Heart left ventricle (tissue), 16 donors: Measurements from ENCODE around the gene FBF1. TPM values are rescaled to one million over a fixed set of nuclear protein-coding genes. Genes with fewer than 3 reads are reported as not detected.

ENCODE experiments used
- ATAC-seq, 4 donors: fragments of 200-7000 bp; cut with Tn5 transposase; one replicate each; pipeline ENCODE4 v1.9.1; 2020 to 2022; ENCODE audit warnings: moderate library complexity in 4 of 4, mild to moderate bottlenecking in 3 of 4, moderate number of reproducible peaks in 1 of 4
- DNase-seq, 5 donors: peaks; one replicate each; pipeline ENCODE4 v3.0.0-alpha.2; 2020
- H3K27ac ChIP-seq, 12 donors: fragments of 200-600 bp; sonication (generic) in 4 of 12; one replicate each; pipeline versions ENCODE4 v1.5.0 to v1.8.0; 2016 to 2022; ENCODE audit warnings: mild to moderate bottlenecking in 2 of 12
- H3K27me3 ChIP-seq, 9 donors: fragments of 200-600 bp; sonication (generic) in 2 of 9; one replicate each; pipeline versions ENCODE4 v1.5.1 to v1.8.0; 2016 to 2022; ENCODE audit warnings: mild to moderate bottlenecking in 3 of 9
- H3K36me3 ChIP-seq, 9 donors: fragments of 200-600 bp; sonication (generic) in 2 of 9; one replicate each; pipeline versions ENCODE4 v1.5.0 to v1.8.0; 2018 to 2022; ENCODE audit warnings: mild to moderate bottlenecking in 2 of 9
- H3K4me1 ChIP-seq, 12 donors: fragments of 200-600 bp; sonication (generic) in 4 of 12; one replicate each; pipeline versions ENCODE4 v1.5.0 to v1.8.0; 2016 to 2022; ENCODE audit warnings: mild to moderate bottlenecking in 3 of 12
- H3K4me3 ChIP-seq, 12 donors: fragments of 200-600 bp; sonication (generic) in 4 of 12; one replicate each; pipeline versions ENCODE4 v1.5.0 to v1.8.0; 2017 to 2022; ENCODE audit warnings: mild to moderate bottlenecking in 9 of 12, moderate library complexity in 4 of 12
- H3K9me3 ChIP-seq, 12 donors: fragments of 200-600 bp; sonication (generic) in 4 of 12; one replicate each; pipeline versions ENCODE4 v1.5.0 to v1.8.0; 2016 to 2022; ENCODE audit warnings: mild to moderate bottlenecking in 1 of 12
- POLR2A ChIP-seq, 2 donors: fragments of 450-650 bp; IDR thresholded peaks; one replicate each; pipeline ENCODE4 v1.6.1; 2017; ENCODE audit warnings: antibody characterized with exemption in 2 of 2, mild to moderate bottlenecking in 2 of 2, moderate library complexity in 2 of 2
- WGBS, 4 donors: extraction: QIAGEN DNeasy Blood & Tissue Kit in 2 of 4; methylation state at CpG; one replicate each; pipeline versions ENCODE4 v1.1.5 to v1.1.7; 2013 to 2018; 5-methylcytosine and 5-hydroxymethylcytosine counted together
- intact Hi-C, 10 donors: fragments of 100-400 bp; cut with DNase I; formaldehyde crosslinking; loops; one replicate each; pipeline versions ENCODE4 v1.11.1 to v1.14.2; 2022
- long read RNA-seq, 3 donors: library from polyadenylated mRNA; unstranded; transcript quantifications; one replicate each; pipeline ENCODE4 v2.0.0, GENCODE V29; 2020 to 2021
- polyA plus RNA-seq, 2 donors: library from polyadenylated mRNA; stranded (reverse); fragments of 200-250 nt; gene quantifications; one replicate each; pipeline ENCODE4 v1.2.3, GENCODE V29; 2013
- total RNA-seq, 9 donors: library from RNA; depleted of rRNA in 2 of 9; stranded (reverse); fragments of >200 nt in 2 of 9; fragmentation: NEBNext Ultra II Directional in 3 of 9; extraction: Animal tissue kit (Norgen Biotek cat#: 25700) in 3 of 9; gene quantifications; one replicate each; pipeline versions ENCODE4 v1.1.0 to v1.2.4, GENCODE V29; 2016 to 2023
- TF ChIP-seq, protein P1 (sequence below), 12 donors: fragments of 200-600 bp; sonication (generic) in 4 of 12; IDR thresholded peaks; one replicate each; pipeline versions ENCODE4 v1.5.0 to v1.8.0; 2018 to 2022; ENCODE audit warnings: antibody characterized with exemption in 12 of 12, mild to moderate bottlenecking in 5 of 12
- donor health status: ischemic (EF 13 %, LVEDD 7.1; RV severe dilation, severe dysfunction).
- donor health status: healthy with polysubstance abuse.
- donor health status: DM: no; HTN: yes; CAD: no.
- donor health status: DM: no; HTN: no; CAD: no.
- donor health status: ischemic (EF 25% LVEDD 6.9; RV normal size, moderate dysfunction).
- donor health status: ischemic (EF 25% LVEDD 5.7; RV mildly dilated, moderate dysfunction).
- donor health status: healthy.
- donor health status: DM: yes; HTN: yes; CAD: no.
- donor health status: ischemic (EF 35%, LVEDD 5.7; RV mildly dilated, moderate dysfunction).
- donor health status: nonischemic (EF 11% LVEDD 7.7; RV severe dilation, severe dysfunction).
- donor health status: DM: yes; HTN: yes; CAD: no.
- donor health status: PGD.
- donor health status: ischemic (EF 29% LVEDD 5.4; RV normal size, mild dysfunction).
- donor health status: nonischemic (EF 23%, LVEDD 6.1; RV moderate dilation, normal function).

The FBF1 gene, protein sequence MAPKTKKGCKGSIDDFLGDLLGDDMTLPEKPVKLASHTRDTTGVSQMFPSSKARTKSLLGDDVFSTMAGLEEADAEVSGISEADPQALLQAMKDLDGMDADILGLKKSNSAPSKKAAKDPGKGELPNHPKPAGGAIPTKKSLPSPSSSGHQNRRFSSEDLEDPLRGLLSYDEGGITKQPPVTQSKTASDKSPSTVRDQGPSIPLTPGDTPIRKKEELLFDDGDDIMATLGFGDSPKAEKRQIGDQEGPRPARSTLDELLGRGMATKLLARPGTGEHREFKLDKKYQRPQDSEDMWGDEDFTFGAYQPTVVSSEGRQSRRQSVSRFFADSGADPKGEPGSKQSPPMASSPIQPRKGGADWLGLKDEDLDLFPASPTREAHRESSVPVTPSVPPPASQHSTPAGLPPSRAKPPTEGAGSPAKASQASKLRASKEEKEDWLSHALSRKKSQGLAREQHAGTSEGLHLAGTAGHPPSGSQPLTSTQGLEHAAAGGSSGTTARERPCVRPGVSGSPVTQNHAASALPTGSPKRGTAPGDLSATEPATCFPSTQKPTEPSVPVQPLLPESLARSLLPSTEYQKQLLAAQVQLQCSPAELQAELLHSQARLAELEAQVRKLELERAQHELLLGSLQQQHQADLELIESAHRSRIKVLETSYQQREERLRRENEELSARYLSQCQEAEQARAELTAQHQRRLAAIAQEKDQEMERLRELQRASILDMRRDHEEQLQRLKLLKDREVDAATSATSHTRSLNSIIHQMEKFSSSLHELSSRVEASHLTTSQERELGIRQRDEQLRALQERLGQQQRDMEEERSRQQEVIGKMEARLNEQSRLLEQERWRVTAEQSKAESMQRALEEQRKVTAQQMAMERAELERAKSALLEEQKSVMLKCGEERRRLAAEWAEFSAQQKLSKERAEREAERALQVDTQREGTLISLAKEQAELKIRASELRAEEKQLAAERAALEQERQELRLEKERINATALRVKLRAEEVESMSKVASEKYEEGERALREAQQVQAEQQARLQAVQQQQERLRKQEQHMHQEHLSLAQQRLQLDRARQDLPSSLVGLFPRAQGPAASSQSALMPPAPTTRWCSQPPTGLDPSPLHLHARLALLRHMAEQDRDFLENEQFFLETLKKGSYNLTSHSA
- total RNA-seq = 1 to 10 TPM; 1.5 to 5.4 (median 2.9) TPM
- polyA plus RNA-seq = 1 to 10 TPM; 2.0 to 3.9 TPM
- long read RNA-seq, donor 1, partial matches to known transcripts = 0 of 1 reads
- long read RNA-seq, donor 1, other reads (novel, unspliced or antisense) = 1 of 1 reads
- long read RNA-seq, donor 2, partial matches to known transcripts = 3 of 5 reads
- long read RNA-seq, donor 2, other reads (novel, unspliced or antisense) = 2 of 5 reads
- long read RNA-seq, donor 3, partial matches to known transcripts = 1 of 3 reads
- long read RNA-seq, donor 3, other reads (novel, unspliced or antisense) = 2 of 3 reads

DNA sequence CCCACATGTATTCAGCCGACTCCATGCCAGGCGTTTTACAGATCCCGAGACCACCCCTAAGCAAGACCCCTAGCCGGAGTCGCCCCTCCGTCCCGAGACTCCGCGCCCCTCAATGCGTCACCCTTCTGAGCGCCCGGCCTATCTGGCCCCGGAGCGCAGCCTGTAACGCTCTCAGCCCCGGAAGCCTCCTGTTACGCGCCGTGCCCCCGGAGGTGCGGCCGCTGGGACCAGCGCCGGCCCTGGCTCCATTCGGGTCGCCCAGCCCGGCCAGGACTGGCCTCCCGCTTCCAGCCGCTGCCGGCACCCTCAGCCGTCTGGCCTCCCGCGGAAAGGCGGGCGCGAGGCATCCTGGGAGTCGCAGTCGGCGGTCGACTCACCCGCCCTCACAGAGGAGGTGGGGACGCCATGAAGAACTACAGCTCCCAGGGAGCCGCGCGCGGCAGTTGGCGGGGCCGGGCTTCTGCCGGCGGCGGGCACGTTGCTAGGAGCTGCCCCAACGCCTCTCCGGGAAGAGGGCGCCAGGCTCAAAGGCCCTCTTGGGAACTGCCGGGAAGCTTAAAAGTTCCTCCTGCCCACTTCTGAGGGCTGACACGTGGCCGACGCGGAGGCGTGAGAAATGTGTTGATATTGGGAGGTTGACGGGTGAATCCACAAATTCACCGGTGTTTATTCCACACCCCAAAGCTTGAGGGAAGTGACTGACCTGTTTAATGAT, at the start of gene FBF1:
TSS of gene FBF1 (minus strand) at position 316 of the 715 bp plus-strand sequence. CDS start 2,893 bp downstream, outside the sequence.
- Histone ChIP-seq H3K9me3 (no peaks in the 10 kb centered on the region), H3K4me1 (peaks cover 0 to 15% (median 9%) of the 10 kb centered on the region in 12 donors), H3K27me3 (no peaks in the 10 kb centered on the region), H3K27ac (peak within 1 kb of the TSS in 11 of 12 donors; percentile 45 to 89 (median 74)), H3K36me3 (peaks cover 0 to 35% (median 17%) of the 10 kb centered on the region in 9 donors), H3K4me3 (peak within 1 kb of the TSS; percentile 58 to 96 (median 81))
- peak; percentile 94 to 97 (median 96) for DNase-seq
- intact Hi-C loops = loop anchor here in 3 of 10 donors (5.0 to 10.0 kb wide), 3 partner anchors 34 to 134 kb away; partner anchors contain the start of genes ACOX1 (in 2 of the 3), TEN1 (in 2 of the 3), GALR2 (in 1 of the 3) and SRP68 (in 1 of the 3)
- ATAC-seq = peak; percentile 97 to 100 (median 99)
- peak; percentile 28 to 93 for TF ChIP-seq POLR2A (IDR thresholded peaks at IDR 0.05)
- TF ChIP-seq, protein P1, sequence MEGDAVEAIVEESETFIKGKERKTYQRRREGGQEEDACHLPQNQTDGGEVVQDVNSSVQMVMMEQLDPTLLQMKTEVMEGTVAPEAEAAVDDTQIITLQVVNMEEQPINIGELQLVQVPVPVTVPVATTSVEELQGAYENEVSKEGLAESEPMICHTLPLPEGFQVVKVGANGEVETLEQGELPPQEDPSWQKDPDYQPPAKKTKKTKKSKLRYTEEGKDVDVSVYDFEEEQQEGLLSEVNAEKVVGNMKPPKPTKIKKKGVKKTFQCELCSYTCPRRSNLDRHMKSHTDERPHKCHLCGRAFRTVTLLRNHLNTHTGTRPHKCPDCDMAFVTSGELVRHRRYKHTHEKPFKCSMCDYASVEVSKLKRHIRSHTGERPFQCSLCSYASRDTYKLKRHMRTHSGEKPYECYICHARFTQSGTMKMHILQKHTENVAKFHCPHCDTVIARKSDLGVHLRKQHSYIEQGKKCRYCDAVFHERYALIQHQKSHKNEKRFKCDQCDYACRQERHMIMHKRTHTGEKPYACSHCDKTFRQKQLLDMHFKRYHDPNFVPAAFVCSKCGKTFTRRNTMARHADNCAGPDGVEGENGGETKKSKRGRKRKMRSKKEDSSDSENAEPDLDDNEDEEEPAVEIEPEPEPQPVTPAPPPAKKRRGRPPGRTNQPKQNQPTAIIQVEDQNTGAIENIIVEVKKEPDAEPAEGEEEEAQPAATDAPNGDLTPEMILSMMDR (IDR thresholded peaks at IDR 0.05) = peak in 3 of 12 donors; percentile 6 to 28 (median 9)
- WGBS, 4 donors = 0 to 1% (median 0%) methylated on average over 15 to 63 of the region's 63 CpGs

DNA sequence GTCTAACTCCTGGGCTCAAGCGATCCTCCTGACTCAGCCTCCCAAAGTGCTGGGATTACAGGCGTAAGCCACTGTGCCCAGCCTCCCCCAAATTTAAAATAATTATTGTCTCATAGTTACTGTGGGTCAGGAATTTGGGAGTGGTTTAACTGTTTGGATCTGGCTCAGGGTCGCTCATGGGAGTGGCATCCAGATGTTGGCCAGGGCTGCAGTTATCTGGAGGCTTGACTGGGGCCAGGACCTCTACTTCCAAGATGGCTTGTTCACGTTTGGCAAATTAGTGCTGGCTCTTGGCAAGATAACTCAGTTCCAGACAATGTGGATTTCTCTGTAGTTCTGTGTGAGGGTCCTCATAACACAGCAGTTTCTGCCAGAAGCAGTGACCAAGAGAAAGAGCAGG, 46.2 kb upstream of the FBF1 start:
- WGBS, 4 donors = 81 to 89% (median 86%) methylated on average over 3 to 4 of the region's 4 CpGs
- no peak for DNase-seq
- Histone ChIP-seq H3K9me3 (no peaks in the 10 kb centered on the region), H3K27ac (no peak overlapping the region), H3K4me1 (peaks cover 0 to 15% (median 0%) of the 10 kb centered on the region in 12 donors), H3K36me3 (peaks cover 0 to 15% (median 9%) of the 10 kb centered on the region in 9 donors), H3K27me3 (no peaks in the 10 kb centered on the region), H3K4me3 (no peak overlapping the region)
- ATAC-seq = no peak
- intact Hi-C loops = no loop called here
- TF ChIP-seq, protein P1 (IDR thresholded peaks at IDR 0.05) = no peak
- no peak for TF ChIP-seq POLR2A (IDR thresholded peaks at IDR 0.05)

DNA sequence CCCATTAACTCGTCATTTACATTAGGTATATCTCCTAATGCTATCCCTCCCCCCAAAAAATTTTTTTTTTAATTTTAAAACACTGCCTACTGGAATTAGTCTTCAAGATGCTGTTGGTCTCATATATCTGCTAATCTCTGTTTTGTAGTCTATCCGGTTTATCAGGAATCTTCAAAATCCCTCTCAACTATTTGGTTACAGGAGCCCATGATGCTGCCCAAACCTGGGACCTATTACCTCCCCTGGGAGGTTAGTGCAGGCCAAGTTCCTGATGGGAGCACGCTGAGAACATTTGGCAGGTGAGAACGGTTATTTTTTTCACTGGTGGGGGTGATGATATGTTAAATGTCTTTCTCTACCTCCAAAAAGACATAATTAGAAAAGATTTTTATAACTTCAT, 45.1 kb upstream of the FBF1 start:
- WGBS, 4 donors = 91 to 95% (median 93%) methylated on average over 4 of the region's 4 CpGs
- ATAC-seq = no peak
- DNase-seq = no peak
- Histone ChIP-seq H3K27me3 (no peaks in the 10 kb centered on the region), H3K9me3 (no peaks in the 10 kb centered on the region), H3K4me3 (no peak overlapping the region), H3K36me3 (peaks cover 0 to 9% (median 0%) of the 10 kb centered on the region in 9 donors), H3K27ac (no peak overlapping the region), H3K4me1 (peaks cover 0 to 17% (median 0%) of the 10 kb centered on the region in 12 donors)
- TF ChIP-seq POLR2A (IDR thresholded peaks at IDR 0.05) = no peak
- TF ChIP-seq, protein P1 (IDR thresholded peaks at IDR 0.05) = no peak
- intact Hi-C loops = no loop called here
